GM21717 (cell line): ENCODE results near the gene RAMP3.
"Not testable (repeated sequence)": the region's sequence is repeated elsewhere in the genome, so short reads cannot be mapped to it uniquely, and the experiment has no call there.

Experiments
- ATAC-seq: cut with Tn5 transposase; IDR thresholded peaks from one replicate; pipeline ENCODE4 v1.9.1; 2021; ENCODE audit warnings: mild to moderate bottlenecking, moderate library complexity; ENCODE audit not compliant: unreplicated experiment

The RAMP3 gene

DNA sequence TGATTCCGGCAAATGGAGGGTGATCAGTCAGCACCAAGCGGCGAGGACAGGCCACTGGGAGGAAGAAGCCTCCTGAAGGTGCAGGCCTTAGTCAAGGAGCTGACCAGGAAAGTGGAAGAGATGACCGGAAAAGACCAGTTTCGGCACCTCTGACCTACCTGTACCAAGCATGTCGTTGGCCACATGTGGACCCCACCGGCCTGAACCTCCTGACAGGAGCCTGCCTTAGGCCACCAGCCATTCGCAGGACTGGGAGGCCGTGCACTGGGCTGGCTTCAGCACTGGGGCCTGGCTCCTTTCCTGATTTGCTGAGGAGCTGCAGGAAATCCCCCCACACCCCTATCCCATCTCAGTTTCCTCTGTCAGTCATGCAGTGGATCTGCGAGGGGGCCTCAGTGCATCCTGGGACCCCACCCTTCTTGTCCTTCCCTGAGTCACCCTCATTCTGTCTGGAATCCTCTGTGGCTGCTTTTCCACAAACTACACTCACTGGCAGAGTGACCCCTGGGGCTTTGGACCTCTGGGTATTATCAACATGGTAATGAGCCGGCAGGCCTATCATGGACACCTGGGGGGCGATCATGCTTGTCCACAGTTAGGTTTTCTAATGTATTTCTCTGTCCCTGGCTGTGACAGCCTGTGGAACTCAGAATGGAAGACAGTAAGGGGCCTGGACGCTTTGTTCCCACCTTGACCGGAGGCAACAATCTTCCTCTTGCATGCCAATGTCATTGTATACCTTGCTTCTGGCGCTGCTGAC is 33.0 kb downstream of the RAMP3 start:
- no peak for ATAC-seq

DNA sequence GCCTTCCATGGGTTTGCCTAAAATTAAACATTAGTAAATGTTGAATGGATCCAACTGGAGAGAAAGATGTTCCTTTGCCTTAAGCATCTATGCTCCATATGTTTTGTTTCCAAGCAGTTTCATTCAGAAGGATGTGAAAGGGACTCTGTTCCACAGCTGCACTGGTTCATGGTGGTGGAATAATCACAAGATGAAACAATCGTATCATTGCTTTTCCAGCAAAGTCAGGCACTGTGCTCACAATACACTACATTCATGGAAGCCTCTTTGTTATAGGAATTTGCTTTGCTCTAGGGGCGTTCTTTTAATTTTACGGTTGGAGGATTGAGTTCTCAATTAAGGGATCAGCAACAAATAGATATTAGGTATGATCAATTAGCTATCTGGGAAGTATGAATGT is 33.8 kb downstream of the RAMP3 start:
- ATAC-seq = no peak

DNA sequence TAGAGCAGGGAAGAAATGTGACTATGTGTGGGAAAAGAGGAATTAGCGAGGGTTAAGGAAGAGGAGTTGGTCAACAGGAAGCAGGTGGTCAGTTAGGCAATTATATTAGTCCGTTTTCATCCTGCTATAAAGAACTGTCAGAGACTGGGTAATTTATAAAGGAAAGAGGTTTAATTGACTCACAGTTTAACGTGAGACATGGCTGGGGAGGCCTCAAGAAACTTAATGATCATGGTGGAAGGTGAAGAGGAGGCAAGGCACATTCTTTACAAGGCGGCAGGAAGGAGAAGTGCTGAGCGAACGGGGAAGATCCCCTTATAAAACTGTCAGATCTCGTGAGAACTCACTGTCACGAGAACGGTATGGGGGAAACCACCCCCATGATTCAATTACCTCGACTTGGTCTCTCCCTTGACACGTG is 35.0 kb downstream of the RAMP3 start:
- no peak for ATAC-seq

DNA sequence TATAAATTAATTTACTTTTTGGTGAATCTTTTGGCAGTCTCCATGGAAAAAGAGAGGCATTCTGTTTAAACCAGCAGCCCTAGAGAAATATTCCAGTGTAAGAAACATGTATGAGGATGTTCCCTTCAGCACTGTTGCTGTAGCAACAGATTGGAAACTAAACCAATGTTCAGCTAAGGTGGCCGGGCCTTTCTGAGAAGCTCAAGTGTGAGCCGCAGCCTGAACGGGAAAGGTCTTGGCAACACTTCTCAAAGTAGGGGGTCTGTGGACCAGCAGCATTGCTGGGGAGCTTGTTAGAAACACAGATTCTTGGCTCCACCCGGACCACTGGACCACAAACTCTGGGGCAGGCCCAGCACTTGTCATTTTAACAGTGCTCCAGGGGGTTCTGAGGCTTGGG is 36.2 kb downstream of the RAMP3 start:
- ATAC-seq = no peak

DNA sequence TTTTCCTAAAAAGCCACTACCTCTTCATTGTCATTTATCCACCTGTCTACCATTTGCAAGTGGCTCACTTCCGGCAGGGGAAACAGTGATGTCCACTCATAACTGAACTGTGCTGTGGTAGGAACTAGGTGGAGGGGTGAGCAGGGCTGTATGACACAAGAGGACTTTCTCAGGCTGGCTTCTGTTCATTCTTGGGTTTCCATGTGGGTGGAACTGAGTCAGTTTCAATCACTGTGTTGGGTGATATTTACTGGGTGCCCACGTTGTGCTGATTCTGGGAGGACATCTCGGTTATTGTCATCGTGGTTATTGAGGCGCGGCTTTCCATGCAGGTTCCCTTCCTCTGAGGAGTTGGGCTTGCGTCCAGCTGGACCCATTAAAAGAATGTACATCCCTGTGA is 38.8 kb downstream of the RAMP3 start:
- ATAC-seq = peak; percentile 76

DNA sequence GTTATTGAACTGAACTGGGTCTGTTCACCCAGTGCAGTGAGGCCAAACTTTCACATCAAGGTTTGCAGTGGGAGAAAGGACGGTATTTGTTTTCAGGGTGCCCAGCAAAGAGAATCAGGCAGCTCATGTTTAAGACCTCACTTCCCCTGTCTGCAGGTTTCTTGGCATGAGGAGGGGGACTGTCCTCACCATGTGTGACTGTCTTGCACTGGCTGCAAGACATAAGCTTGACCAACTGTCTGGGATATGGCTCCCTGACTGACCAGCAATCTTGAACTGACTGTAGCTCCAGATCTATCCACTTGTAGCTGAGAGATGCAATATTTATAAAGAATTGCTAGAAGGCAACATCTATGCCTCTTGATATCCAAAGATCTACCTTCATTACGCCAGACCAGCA is 39.9 kb downstream of the RAMP3 start:
- no peak for ATAC-seq

DNA sequence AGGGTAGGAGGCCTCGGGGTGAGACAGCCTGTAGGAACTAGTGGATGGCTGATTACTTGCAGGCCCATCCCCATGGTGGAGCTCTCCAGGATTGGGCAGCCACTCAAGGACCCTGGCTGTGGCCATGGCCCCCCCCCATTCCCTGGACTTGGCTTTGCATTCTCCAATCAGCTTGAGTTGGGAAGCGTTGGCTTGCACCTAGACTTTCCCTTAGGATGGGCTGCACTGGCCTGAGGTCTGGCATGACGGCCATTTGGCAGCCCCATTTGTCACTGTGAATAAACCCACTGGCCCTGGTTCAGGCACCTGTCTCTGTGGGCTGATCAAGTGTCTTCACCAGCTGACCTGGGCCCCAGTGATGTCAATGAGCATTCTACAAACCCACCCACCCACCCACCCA is 41.4 kb downstream of the RAMP3 start:
- ATAC-seq = no peak

DNA sequence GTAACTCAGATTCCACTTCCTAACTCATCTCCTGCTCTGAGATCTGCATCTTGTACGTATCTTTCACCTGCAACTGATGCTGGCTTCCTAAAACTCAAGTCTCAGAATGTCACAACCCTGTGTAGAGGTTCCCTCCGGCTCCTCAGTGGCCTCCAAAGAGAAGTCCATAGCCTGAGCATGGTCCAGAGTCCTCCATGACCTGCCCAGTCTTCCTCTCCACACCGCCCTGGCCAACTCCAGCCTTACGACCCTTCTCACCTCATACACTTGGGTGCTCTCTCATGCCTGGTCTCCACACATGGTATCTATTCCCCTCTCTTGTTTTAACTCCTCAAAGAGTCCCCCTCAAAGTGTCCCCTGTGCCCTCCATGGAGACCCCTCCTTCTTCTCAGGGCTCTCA is 41.9 kb downstream of the RAMP3 start:
- ATAC-seq = no peak

DNA sequence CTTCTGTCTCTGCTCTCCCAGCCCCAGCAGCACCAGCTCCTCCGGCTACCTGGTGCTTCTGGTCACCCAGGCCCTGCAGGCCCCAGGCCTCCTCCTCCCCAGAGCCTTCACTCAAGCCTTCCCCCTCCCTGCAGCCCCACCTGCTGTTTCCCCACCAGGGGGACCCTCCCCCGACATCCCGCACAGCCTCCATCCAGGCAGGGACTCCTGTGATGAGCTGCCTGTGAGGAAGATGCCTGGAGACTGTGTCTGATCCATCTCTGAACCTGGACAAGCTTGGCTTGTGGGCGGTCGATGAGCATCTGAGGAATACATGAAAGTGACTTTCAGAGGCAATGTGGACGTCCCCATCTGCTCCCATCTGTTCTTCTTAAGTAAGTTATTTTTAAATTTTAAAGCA is 45.0 kb downstream of the RAMP3 start:
- ATAC-seq = no peak

DNA sequence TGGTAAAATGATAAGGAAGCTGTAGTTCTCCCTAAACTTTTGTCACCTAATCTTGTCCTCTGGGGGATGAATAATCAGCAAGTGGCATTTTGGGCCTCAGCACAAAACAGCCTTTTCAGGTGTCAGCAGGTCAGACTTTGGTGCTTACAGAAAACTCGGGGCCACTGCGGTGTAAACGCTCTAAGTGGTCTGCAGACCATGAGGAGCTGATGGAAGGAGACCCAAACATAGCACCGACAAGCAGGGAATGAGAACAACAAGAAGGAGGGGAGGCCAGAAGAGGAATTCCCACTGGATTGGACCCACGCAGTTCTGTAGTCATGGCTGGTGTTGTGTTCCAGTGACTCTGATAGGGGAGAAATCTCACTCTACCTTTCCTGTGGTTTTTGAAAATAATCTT is 45.4 kb downstream of the RAMP3 start:
- ATAC-seq = no peak

DNA sequence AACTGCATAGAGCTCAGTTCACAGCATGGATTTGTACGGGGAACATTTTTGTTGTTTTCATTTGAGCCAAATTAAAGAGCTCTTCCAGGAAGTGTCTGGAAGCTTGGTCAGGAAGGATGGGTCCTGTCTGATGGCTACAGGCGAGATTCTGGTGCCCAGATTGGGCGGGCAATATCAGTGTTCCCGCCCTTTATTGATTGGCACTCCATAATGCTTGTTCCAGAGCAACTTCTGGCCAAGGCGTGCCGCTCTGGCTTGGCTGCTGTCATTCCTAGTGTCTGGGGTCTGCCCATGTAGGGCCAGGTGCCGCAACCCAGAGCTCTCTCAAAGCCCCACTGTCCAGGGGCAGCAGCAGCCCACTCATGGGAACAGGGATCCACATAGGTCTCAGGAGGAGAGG is 45.9 kb downstream of the RAMP3 start:
- no peak for ATAC-seq

DNA sequence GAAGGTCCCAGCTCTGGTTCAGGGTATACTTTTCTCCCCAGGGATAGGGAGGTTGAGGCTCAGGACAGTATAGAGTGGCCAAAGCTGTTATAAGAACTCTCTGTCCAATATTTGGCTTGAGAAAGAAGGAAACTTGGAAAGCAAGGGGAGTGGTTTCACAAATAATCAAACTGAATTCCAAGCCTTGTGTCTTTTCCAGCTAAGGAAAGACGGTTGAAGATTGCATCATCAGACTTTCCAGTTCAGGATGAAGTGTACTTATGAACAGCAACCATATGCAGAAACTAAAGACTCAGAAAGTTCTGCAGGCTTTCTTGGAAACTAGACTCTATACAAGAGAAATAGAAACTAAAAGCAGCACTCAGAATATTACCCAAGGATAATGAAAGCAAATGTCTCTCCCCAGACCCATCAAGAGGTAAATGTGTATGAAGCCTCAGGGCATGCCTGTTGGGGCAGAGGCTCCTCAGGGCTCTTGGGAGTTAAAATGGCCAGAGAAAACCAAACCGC is 46.4 kb downstream of the RAMP3 start:
- peak; percentile 88 for ATAC-seq

DNA sequence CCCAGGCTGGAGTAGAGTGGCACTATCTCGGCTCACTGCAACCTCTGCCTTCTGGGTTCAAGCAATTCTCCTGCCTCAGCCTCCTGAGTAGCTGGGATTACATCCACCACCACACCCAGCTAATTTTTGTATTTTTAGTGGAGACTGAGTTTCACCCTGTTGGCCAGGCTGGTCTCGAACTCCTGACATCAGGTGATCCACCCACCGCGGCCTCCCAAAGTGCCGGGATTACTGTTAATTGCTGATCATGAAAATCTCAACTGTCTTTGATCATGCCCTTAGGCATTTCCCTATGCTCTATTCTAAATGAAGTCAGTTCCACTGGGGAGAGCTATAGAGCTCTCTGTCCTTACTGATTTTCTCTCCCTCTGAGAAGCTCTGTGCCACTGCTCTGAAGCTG is 48.7 kb downstream of the RAMP3 start:
- ATAC-seq = not testable (repeated sequence)

DNA sequence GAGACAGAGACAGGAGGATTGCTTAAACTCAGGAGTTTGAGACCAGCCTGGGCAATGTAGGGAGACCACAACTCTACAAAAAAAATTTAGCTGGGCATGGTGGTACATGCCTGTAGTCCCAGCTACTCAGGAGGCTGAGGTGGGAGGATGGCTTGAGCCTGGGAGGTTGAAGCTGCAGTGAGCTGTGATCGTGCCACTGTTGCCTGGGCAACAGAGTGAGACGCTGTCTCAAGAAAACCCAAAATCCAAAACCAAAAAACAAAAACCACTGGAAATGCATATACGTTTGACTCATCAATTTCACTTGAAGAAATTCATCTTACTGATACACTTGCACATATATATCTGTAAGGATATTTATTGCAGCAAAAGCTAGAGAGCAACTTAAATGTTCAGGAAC is 52.3 kb downstream of the RAMP3 start:
- ATAC-seq = not testable (repeated sequence)

DNA sequence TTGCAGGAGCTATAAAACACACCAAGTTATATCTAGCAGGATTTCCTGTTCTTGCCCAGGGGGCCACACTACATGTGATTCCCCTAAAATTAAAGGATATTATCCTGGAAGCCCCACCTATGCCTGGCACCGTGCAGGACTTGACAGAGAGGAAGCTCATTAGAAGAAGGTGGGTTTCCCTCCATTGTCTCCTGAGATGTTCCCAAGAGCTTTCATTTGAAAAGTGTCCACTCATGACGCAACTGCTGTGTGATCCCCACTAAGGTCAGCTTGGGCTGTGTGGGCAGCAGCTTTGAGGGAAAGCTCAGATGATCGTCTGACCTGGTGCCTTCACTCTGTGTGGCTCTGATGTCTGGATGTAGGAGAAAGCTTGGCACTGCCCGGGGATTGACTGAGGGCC is 53.5 kb downstream of the RAMP3 start:
- no peak for ATAC-seq

DNA sequence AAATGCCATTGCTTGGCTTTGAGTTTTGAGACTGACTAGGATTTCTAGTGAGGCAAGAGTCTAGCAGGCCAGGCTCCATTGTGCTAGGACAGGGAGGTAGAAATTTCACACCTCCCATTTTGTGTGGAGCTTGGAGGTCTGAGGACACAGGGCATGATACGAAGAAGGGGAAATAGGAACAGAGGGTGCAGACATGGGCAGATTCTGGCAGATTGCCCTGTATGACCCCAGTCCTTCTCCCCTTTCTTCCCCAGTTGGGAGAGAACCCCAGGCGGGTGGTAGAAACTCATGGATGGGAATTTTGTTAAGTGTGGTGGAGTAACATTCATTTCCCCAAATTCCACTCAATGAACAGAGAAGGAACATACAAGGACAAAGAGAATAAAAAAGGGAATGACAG is 54.4 kb downstream of the RAMP3 start:
- ATAC-seq = no peak

DNA sequence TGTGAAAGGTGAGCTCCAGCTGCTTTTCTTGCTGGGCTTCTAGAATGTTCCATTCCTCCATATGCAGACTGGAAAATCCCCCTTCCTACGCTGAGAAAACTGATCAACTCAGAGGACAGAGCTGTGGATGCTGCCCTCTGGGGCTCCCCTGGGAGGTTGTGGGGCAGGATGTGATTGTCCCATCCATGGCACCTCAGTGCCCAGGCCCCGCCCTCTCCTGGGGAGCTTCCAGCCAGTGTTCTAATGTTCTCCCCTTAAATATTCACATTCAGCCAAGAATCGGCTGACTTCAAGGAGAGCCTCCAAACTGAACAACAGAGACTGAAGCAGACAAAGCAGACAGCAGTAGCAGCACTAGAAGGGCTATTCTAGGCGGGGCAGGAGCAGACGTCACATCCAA is 55.0 kb downstream of the RAMP3 start:
- no peak for ATAC-seq

DNA sequence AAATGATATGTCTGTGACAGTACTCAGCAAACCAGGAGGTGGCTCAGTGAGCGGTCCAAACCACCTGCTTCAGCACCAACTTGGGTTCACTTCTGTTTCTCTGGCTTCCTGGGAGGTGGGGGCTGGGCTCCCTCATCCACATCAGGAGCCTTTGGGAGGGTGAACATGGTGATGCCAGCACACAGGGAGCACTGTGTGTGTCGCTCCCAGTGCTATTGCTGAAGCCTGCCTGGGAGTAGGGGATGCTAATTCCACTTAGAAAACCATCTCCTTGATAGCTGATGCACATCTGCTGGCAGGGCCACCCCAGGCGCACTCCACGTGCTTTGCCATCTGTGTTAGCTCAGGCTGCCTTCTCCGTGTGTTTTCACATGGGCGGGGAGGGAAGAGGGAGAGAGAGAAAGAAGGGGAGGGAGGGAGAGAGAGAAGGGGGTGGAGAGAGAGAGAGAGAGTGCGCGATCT is 58.0 kb downstream of the RAMP3 start:
- no peak for ATAC-seq

DNA sequence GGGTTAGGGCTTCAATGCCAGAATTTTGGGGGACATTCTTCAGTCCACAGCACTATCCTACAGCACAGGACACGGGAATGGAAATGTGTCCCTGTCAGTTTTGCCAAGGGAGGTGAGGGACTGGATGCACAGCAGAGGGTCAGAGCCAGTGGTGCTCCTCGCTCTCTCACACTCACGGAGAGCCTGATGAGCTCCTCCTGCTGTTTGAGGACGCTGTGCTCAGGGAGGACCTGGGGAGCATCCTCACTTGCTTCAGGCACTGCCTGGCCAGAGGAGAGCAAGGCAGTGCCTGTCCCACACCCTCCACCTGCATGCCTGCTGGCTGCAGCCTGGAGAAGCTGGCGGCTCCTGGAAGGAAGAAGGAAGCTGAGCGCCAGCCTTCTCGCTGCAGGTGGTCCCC is 58.6 kb downstream of the RAMP3 start:
- no peak for ATAC-seq

DNA sequence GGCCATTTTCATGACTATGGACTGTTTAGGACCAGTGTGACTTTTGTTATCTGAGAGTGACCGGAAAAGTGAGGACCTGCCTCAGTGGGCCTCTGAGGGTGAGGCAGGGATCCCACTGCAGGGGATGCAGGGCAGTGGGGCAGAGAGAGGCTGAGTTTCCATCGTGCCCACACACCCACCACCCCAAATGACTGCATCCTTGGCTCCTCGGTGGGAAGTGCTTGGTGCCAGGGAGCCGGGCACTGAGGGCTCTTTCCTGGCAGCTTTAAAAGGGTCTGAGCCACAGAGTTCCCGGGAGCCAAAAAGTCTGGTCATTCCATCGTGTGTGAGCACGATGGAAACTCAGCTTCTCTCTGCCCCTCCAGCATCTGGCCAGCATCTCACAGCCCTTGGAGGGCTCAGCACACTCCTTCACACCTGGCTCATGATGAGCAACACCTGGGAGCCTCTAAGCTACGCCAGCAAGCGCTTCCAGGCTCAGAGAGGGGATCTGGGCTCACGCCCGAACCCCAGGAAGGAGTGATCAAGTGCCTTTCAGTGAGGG is 59.1 kb downstream of the RAMP3 start:
- ATAC-seq = no peak

DNA sequence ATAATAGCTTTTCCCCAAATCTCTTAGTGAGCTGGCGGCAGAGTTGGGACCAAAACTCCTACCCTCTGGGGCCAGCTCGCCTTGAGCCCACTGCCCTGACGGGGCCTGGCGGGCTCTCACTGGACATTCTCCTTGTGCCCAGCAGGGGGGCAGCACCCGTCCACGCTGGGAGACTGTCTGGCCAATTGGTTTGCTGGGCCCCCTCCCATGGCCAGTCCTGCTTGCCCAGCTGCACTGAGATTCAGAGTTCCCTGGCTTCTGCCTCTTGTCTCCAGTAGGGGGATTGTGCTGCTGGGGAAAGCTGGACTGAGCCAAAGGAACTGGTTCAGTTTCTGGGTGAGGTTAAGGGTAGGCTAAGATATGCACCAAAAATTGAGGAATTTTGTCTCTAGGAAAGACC is 59.8 kb downstream of the RAMP3 start:
- ATAC-seq = no peak

DNA sequence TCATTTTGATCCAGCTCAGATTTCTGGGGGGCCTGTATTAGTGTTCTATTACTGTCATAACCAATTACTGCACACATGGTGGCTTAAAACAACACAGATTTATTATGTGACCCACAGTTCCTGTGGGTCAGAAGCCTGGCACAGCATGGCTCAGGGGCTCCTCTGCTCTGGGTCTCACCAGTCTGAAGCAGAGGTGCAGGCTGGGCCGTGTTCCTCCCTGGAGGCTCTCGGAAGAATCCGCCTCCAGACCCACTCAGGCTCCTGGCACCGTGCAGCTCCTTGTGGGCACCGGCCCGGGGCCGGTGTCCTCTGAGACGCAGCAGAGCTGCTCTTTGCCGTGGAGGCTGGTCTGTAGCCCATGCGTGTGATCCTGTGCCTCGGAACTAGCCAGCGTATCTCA is 61.5 kb downstream of the RAMP3 start:
- ATAC-seq = no peak
